ENCODE measurements around the gene TMEM200C. TPM values are rescaled to one million over a fixed set of nuclear protein-coding genes. Genes with fewer than 3 reads are reported as not detected.

The TMEM200C gene
- total and polyA plus RNA-seq, 2 donors = 0.18 to 0.19 TPM

DNA sequence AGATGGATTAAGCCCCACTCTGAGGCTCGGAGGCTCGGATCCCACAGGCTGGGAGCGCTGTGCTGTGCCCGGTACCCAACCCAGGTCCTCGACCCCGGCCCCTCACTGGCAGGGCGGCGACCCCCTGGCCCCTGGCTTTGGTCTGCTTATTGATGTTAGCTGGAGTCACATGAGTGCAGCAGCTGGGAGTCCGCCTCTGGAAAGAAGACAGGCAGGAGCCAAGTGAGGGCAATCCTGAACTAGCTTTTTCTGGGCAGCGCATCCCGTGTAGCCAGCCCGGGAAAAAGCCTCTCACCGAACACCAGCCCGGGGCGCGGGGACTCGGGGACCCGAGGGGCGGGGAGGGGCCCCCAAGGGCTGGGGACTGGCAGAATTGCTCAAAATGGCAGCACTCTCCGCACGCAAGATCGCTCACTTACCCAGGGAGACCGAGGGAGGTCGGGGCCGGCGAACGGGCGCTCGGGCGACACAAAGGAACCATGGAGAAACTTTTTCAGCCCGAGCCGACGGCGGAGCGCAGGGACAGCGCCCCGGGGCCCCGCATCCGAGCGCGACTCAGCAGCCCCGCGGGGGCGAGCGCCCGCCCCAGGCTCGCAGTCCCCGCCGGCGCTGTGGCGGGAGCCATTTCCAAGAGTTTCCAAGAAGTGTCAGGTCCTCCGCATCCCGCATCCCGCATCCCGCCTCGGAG, 567 bp downstream of the TMEM200C start:
- Histone ChIP-seq H3K4me3 (ENCODE audit: low read length in 2 of 2) (peak overlapping the region in 1 of 2 donors; percentile 31), H3K27ac (ENCODE audit: low read depth in 1 of 2, low read length in 1 of 2) (no peak overlapping the region), H3K4me1 (ENCODE audit: control insufficient read depth in 2 of 2, insufficient read depth in 2 of 2, low read length in 2 of 2) (no peaks in the 10 kb centered on the region), H3K36me3 (ENCODE audit: control insufficient read depth in 2 of 2, insufficient read depth in 2 of 2, low read length in 1 of 2) (no peaks in the 10 kb centered on the region), H3K9me3 (ENCODE audit: control insufficient read depth in 2 of 2, insufficient read depth in 1 of 2, low read length in 1 of 2) (no peaks in the 10 kb centered on the region), H3K27me3 (ENCODE audit: control insufficient read depth in 2 of 2, insufficient read depth in 1 of 2, low read length in 1 of 2) (peaks cover 69 to 80% of the 10 kb centered on the region in 2 donors)
- 3% methylated on average over 56 of the region's 56 CpGs for WGBS
- DNase-seq (ENCODE audit: low read depth in 6 of 9, low spot score in 9 of 9) = no peak

GRCh38 chr18:5893956-5894610, 1.2 kb downstream of the TMEM200C start:
- H3K4me3 ChIP-seq (ENCODE audit: low read length in 2 of 2) = no peak overlapping the region
- no peaks in the 10 kb centered on the region for H3K36me3 ChIP-seq (ENCODE audit: control insufficient read depth in 2 of 2, insufficient read depth in 2 of 2, low read length in 1 of 2)
- H3K27me3 ChIP-seq (ENCODE audit: control insufficient read depth in 2 of 2, insufficient read depth in 1 of 2, low read length in 1 of 2) = peaks cover 76 to 83% of the 10 kb centered on the region in 2 donors
- no peak overlapping the region for H3K27ac ChIP-seq (ENCODE audit: low read depth in 1 of 2, low read length in 1 of 2)
- WGBS = 19% methylated on average over 13 of the region's 13 CpGs
- no peaks in the 10 kb centered on the region for H3K9me3 ChIP-seq (ENCODE audit: control insufficient read depth in 2 of 2, insufficient read depth in 1 of 2, low read length in 1 of 2)
- H3K4me1 ChIP-seq (ENCODE audit: control insufficient read depth in 2 of 2, insufficient read depth in 2 of 2, low read length in 2 of 2) = no peaks in the 10 kb centered on the region
- no peak for DNase-seq (ENCODE audit: low read depth in 6 of 9, low spot score in 9 of 9)

GRCh38 chr18:5892823-5893431, 2.4 kb downstream of the TMEM200C start:
- no peak overlapping the region for H3K4me3 ChIP-seq (ENCODE audit: low read length in 2 of 2)
- H3K36me3 ChIP-seq (ENCODE audit: control insufficient read depth in 2 of 2, insufficient read depth in 2 of 2, low read length in 1 of 2) = no peaks in the 10 kb centered on the region
- no peaks in the 10 kb centered on the region for H3K4me1 ChIP-seq (ENCODE audit: control insufficient read depth in 2 of 2, insufficient read depth in 2 of 2, low read length in 2 of 2)
- peaks cover 80 to 86% of the 10 kb centered on the region in 2 donors for H3K27me3 ChIP-seq (ENCODE audit: control insufficient read depth in 2 of 2, insufficient read depth in 1 of 2, low read length in 1 of 2)
- no peak overlapping the region for H3K27ac ChIP-seq (ENCODE audit: low read depth in 1 of 2, low read length in 1 of 2)
- no peaks in the 10 kb centered on the region for H3K9me3 ChIP-seq (ENCODE audit: control insufficient read depth in 2 of 2, insufficient read depth in 1 of 2, low read length in 1 of 2)
- DNase-seq (ENCODE audit: low read depth in 6 of 9, low spot score in 9 of 9) = no peak

DNA sequence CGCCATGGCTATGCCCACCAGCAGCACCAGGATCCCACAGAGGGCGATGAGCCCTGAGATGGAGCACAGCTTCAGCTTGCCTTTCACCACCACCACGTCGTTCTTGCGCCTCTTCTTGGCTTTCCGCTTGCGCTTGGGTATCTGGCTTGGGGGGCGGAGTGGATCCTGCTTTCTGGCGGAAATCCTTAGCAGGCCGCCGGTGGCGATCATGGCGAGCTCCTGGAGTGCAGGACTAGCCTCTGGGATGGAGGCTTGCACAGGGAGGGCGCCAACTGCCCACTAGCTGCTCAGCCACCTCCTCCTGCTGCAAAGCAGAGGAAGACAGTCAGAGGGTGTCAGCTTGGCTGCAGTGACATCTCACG, 3.5 kb downstream of the TMEM200C start:
- no peaks in the 10 kb centered on the region for H3K9me3 ChIP-seq (ENCODE audit: control insufficient read depth in 2 of 2, insufficient read depth in 1 of 2, low read length in 1 of 2)
- DNase-seq (ENCODE audit: low read depth in 6 of 9, low spot score in 9 of 9) = no peak
- WGBS = 76% methylated on average over 15 of the region's 15 CpGs
- no peak overlapping the region for H3K27ac ChIP-seq (ENCODE audit: low read depth in 1 of 2, low read length in 1 of 2)
- H3K36me3 ChIP-seq (ENCODE audit: control insufficient read depth in 2 of 2, insufficient read depth in 2 of 2, low read length in 1 of 2) = no peaks in the 10 kb centered on the region
- H3K4me3 ChIP-seq (ENCODE audit: low read length in 2 of 2) = no peak overlapping the region
- peaks cover 71 to 78% of the 10 kb centered on the region in 2 donors for H3K27me3 ChIP-seq (ENCODE audit: control insufficient read depth in 2 of 2, insufficient read depth in 1 of 2, low read length in 1 of 2)
- H3K4me1 ChIP-seq (ENCODE audit: control insufficient read depth in 2 of 2, insufficient read depth in 2 of 2, low read length in 2 of 2) = no peaks in the 10 kb centered on the region

GRCh38 chr18:5891184-5891853, 4.0 kb downstream of the TMEM200C start:
- H3K27ac ChIP-seq (ENCODE audit: low read depth in 1 of 2, low read length in 1 of 2) = no peak overlapping the region
- 22% methylated on average over 70 of the region's 70 CpGs for WGBS

DNA sequence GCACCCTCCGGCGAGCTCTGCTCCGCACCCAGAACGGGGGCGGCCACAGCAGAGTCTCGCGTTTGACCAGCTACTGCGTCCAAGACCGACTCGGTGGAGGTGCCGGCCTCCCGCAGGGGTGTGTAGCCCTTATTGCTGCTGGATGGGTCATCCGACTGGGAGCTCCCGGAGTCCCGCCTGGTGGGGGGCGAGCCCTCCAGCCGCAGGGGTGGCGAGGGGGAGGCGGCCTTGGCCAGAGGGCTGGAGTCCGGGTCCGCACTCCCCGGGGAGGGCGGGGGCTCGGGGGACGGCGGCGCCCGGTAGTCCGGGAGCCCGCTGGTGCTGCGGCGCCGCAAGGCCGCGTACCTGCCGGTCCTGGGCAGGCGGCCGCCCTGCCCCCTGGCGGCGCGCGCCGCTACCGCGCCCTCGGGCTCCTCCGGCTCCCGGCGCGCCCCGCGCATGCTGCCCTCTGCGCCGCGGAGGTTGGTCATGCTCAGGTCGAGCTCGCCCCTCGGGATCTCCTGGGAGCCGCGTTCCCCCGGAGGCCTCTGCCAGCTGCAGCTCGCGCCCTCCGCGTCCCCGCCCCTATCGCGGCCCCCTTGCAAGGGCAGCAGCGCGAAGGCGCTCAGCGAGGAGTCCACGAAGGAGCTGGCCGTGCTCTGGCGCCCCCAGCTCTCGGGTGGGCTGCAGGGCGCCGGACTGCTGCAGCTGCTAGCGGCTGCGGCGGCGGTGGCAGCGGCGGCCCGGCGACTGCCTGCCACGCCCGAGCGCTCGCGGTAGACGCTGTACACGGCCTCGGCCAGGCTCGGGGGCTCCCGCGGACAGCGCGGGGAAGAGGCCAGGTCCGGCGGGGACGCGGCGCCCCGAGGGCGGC, 4.8 kb downstream of the TMEM200C start:
- 3% methylated on average over 106 of the region's 106 CpGs for WGBS
- peak in 4 of 9 donors; percentile 4 to 31 (median 18) for DNase-seq (ENCODE audit: low read depth in 6 of 9, low spot score in 9 of 9)
- H3K27me3 ChIP-seq (ENCODE audit: control insufficient read depth in 2 of 2, insufficient read depth in 1 of 2, low read length in 1 of 2) = peaks cover 58 to 65% of the 10 kb centered on the region in 2 donors
- no peaks in the 10 kb centered on the region for H3K36me3 ChIP-seq (ENCODE audit: control insufficient read depth in 2 of 2, insufficient read depth in 2 of 2, low read length in 1 of 2)
- no peaks in the 10 kb centered on the region for H3K4me1 ChIP-seq (ENCODE audit: control insufficient read depth in 2 of 2, insufficient read depth in 2 of 2, low read length in 2 of 2)
- no peak overlapping the region for H3K27ac ChIP-seq (ENCODE audit: low read depth in 1 of 2, low read length in 1 of 2)
- H3K4me3 ChIP-seq (ENCODE audit: low read length in 2 of 2) = peak overlapping the region in 1 of 2 donors; percentile 34
- no peaks in the 10 kb centered on the region for H3K9me3 ChIP-seq (ENCODE audit: control insufficient read depth in 2 of 2, insufficient read depth in 1 of 2, low read length in 1 of 2)

More at GRCh38 chr18:5891184-5891853, 4.0 kb downstream of the TMEM200C start:
- DNase-seq (ENCODE audit: low read depth in 6 of 9, low spot score in 9 of 9) = no peak
- peak overlapping the region in 1 of 2 donors; percentile 34 for H3K4me3 ChIP-seq (ENCODE audit: low read length in 2 of 2)
- no peaks in the 10 kb centered on the region for H3K9me3 ChIP-seq (ENCODE audit: control insufficient read depth in 2 of 2, insufficient read depth in 1 of 2, low read length in 1 of 2)
- H3K36me3 ChIP-seq (ENCODE audit: control insufficient read depth in 2 of 2, insufficient read depth in 2 of 2, low read length in 1 of 2) = no peaks in the 10 kb centered on the region
- H3K27me3 ChIP-seq (ENCODE audit: control insufficient read depth in 2 of 2, insufficient read depth in 1 of 2, low read length in 1 of 2) = peaks cover 66 to 73% of the 10 kb centered on the region in 2 donors
- H3K4me1 ChIP-seq (ENCODE audit: control insufficient read depth in 2 of 2, insufficient read depth in 2 of 2, low read length in 2 of 2) = no peaks in the 10 kb centered on the region

GRCh38 chr18:5885361-5885760, 10.0 kb downstream of the TMEM200C start:
- Histone ChIP-seq H3K27me3 (ENCODE audit: control insufficient read depth in 2 of 2, insufficient read depth in 1 of 2, low read length in 1 of 2) (peaks cover 17 to 21% of the 10 kb centered on the region in 2 donors), H3K27ac (ENCODE audit: low read depth in 1 of 2, low read length in 1 of 2) (no peak overlapping the region), H3K9me3 (ENCODE audit: control insufficient read depth in 2 of 2, insufficient read depth in 1 of 2, low read length in 1 of 2) (no peaks in the 10 kb centered on the region), H3K4me1 (ENCODE audit: control insufficient read depth in 2 of 2, insufficient read depth in 2 of 2, low read length in 2 of 2) (no peaks in the 10 kb centered on the region), H3K4me3 (ENCODE audit: low read length in 2 of 2) (no peak overlapping the region), H3K36me3 (ENCODE audit: control insufficient read depth in 2 of 2, insufficient read depth in 2 of 2, low read length in 1 of 2) (no peaks in the 10 kb centered on the region)
- WGBS = 86% methylated on average over 2 of the region's 2 CpGs
- no peak for DNase-seq (ENCODE audit: low read depth in 6 of 9, low spot score in 9 of 9)

- Histone ChIP-seq H3K36me3 (ENCODE audit: control insufficient read depth in 2 of 2, insufficient read depth in 2 of 2, low read length in 1 of 2) (no peaks in the 10 kb centered on the region), H3K9me3 (ENCODE audit: control insufficient read depth in 2 of 2, insufficient read depth in 1 of 2, low read length in 1 of 2) (no peaks in the 10 kb centered on the region), H3K4me1 (ENCODE audit: control insufficient read depth in 2 of 2, insufficient read depth in 2 of 2, low read length in 2 of 2) (no peaks in the 10 kb centered on the region), H3K4me3 (ENCODE audit: low read length in 2 of 2) (no peak overlapping the region), H3K27me3 (ENCODE audit: control insufficient read depth in 2 of 2, insufficient read depth in 1 of 2, low read length in 1 of 2) (peaks cover 7 to 11% of the 10 kb centered on the region in 2 donors), H3K27ac (ENCODE audit: low read depth in 1 of 2, low read length in 1 of 2) (no peak overlapping the region)
- no peak for DNase-seq (ENCODE audit: low read depth in 6 of 9, low spot score in 9 of 9)
- 81% methylated on average over 1 of the region's 1 CpG for WGBS
These were observed 10.9 kb downstream of the TMEM200C start for GRCh38 chr18:5884375-5884774.

Measured in thymus (tissue), 11 donors.